Stomach (tissue), 9 donors: Measurements from ENCODE around the gene LTB4R2. TPM values are rescaled to one million over a fixed set of nuclear protein-coding genes. Genes with fewer than 3 reads are reported as not detected.

Experiments used
- DNase-seq, 2 donors: peaks; one replicate each; pipeline versions ENCODE4 v3.0.0 to v3.0.0-alpha.2; 2013 to 2019
- H3K27ac ChIP-seq, 5 donors: fragments of 200-600 bp in 4 of 5; sonication (generic) in 4 of 5; one replicate each; pipeline ENCODE4 v1.5.1; 2013 to 2019; ENCODE audit warnings: mild to moderate bottlenecking in 1 of 5, moderate library complexity in 1 of 5
- H3K27me3 ChIP-seq, 3 donors: fragments of 200-600 bp; sonication (generic); one replicate each; pipeline ENCODE4 v1.5.1; 2017 to 2019; ENCODE audit warnings: mixed run types in 1 of 3
- H3K36me3 ChIP-seq, 4 donors: fragments of 200-600 bp; sonication (generic); 1 replicate in 3 of 4; 2 replicates in 1 of 4; pipeline ENCODE4 v1.5.1; 2016 to 2019
- H3K4me1 ChIP-seq, 4 donors: fragments of 200-600 bp; sonication (generic); one replicate each; pipeline ENCODE4 v1.5.1; 2016 to 2019
- H3K4me3 ChIP-seq, 4 donors: fragments of 200-600 bp; sonication (generic) in 3 of 4; one replicate each; pipeline ENCODE4 v1.5.1; 2016 to 2019; ENCODE audit warnings: mild to moderate bottlenecking in 1 of 4
- H3K9me3 ChIP-seq, 4 donors: fragments of 200-600 bp; sonication (generic); one replicate each; pipeline ENCODE4 v1.5.1; 2016 to 2019
- CTCF ChIP-seq, 7 experiments: fragments of 450-650 bp in 4 of 7; fragments of 200-600 bp in 3 of 7; sonication (generic) in 3 of 7; IDR thresholded peaks; one replicate each; pipeline ENCODE4 v1.5.1; 2016 to 2019; ENCODE audit warnings: antibody characterized with exemption in 7 of 7, control low read depth in 2 of 7, mild to moderate bottlenecking in 1 of 7
- EP300 ChIP-seq: sonication (generic); formaldehyde crosslinking; IDR thresholded peaks from one replicate; pipeline ENCODE4 v1.6.1; 2017; ENCODE audit warnings: antibody characterized with exemption
- POLR2A ChIP-seq, 4 donors: fragments of 450-650 bp; IDR thresholded peaks; one replicate each; pipeline ENCODE4 v1.6.1; 2016; ENCODE audit warnings: antibody characterized with exemption in 4 of 4, control low read depth in 2 of 4, mild to moderate bottlenecking in 1 of 4, moderate library complexity in 1 of 4
- POLR2AphosphoS5 ChIP-seq, 3 donors: sonication (generic); formaldehyde crosslinking; IDR thresholded peaks; one replicate each; pipeline ENCODE4 v1.6.1; 2016; ENCODE audit warnings: antibody characterized with exemption in 3 of 3
- WGBS, 5 donors: extraction: QIAGEN DNeasy Blood & Tissue Kit in 3 of 5; methylation state at CpG; one replicate each; pipeline versions ENCODE4 v1.1.5 to v1.1.7; 2013 to 2018; 5-methylcytosine and 5-hydroxymethylcytosine counted together
- intact Hi-C: fragments of 100-400 bp; cut with DNase I; formaldehyde crosslinking; loops from one replicate; pipeline ENCODE4 v1.15.1; 2023; ENCODE audit warnings: low total_unique reads
- polyA plus RNA-seq, 3 donors: library from polyadenylated mRNA; stranded (reverse); fragments of 200-250 nt; gene quantifications; one replicate each; pipeline ENCODE4 v1.2.3, GENCODE V29; 2013
- total RNA-seq, 5 donors: library from RNA; depleted of rRNA; stranded (reverse); fragments of >200 nt; gene quantifications; one replicate each; pipeline versions ENCODE4 v1.1.0 to v1.2.3, GENCODE V29; 2014 to 2016
- donor health status: healthy with polysubstance abuse.
- donor health status: Bipolar disorder and iron deficiency.
- donor health status: healthy.

LTB4R2 gene
- total and polyA plus RNA-seq, 8 donors = 0.25 to 71.5 (median 11.0) TPM; not detected in 2

GRCh38 chr14:24261969-24262327 lies 48.0 kb upstream of the LTB4R2 start:
- H3K27me3 ChIP-seq = no peaks in the 10 kb centered on the region
- H3K36me3 ChIP-seq = peaks cover 9 to 53% (median 25%) of the 10 kb centered on the region in 4 donors
- no peaks in the 10 kb centered on the region for H3K9me3 ChIP-seq
- peaks cover 0 to 12% (median 6%) of the 10 kb centered on the region in 4 donors for H3K4me1 ChIP-seq
- H3K27ac ChIP-seq = no peak overlapping the region
- TF ChIP-seq POLR2AphosphoS5 (IDR thresholded peaks at IDR 0.05) (no peak), POLR2A (IDR thresholded peaks at IDR 0.05) (no peak), EP300 (no peak), CTCF (IDR thresholded peaks at IDR 0.05) (no peak)
- no peak overlapping the region for H3K4me3 ChIP-seq
- 89 to 92% (median 91%) methylated on average over 6 to 19 of the region's 19 CpGs for WGBS, 5 donors
- DNase-seq = no peak
- intact Hi-C loops = no loop called here

- H3K27me3 ChIP-seq = no peaks in the 10 kb centered on the region
- no peaks in the 10 kb centered on the region for H3K9me3 ChIP-seq
- H3K4me3 ChIP-seq = no peak within 1 kb of the TSS
- TF ChIP-seq POLR2A (IDR thresholded peaks at IDR 0.05) = no peak
- no peak for TF ChIP-seq EP300
- TF ChIP-seq CTCF (IDR thresholded peaks at IDR 0.05) = no peak
- no peak for TF ChIP-seq POLR2AphosphoS5 (IDR thresholded peaks at IDR 0.05)
- WGBS, 5 donors = 71 to 84% (median 82%) methylated on average over 9 to 14 of the region's 14 CpGs
- peaks cover 0 to 12% (median 6%) of the 10 kb centered on the region in 4 donors for H3K4me1 ChIP-seq
- DNase-seq = no peak
- intact Hi-C loops = no loop called here
- peaks cover 21 to 63% (median 36%) of the 10 kb centered on the region in 4 donors for H3K36me3 ChIP-seq
- H3K27ac ChIP-seq = no peak within 1 kb of the TSS
These were observed 46.9 kb upstream of the LTB4R2 start, which contains the start of gene TGM1 for GRCh38 chr14:24262821-24263733. Gene TGM1 (minus strand): TSS chr14:24263177. CDS start chr14:24262352, 825 bp downstream.

- Histone ChIP-seq H3K27me3 (no peaks in the 10 kb centered on the region), H3K9me3 (no peaks in the 10 kb centered on the region), H3K27ac (no peak overlapping the region), H3K4me1 (peaks cover 0 to 9% (median 6%) of the 10 kb centered on the region in 4 donors), H3K36me3 (peaks cover 28 to 66% (median 44%) of the 10 kb centered on the region in 4 donors), H3K4me3 (no peak overlapping the region)
- intact Hi-C loops = no loop called here
- WGBS, 5 donors = 63 to 83% (median 71%) methylated on average over 6 of the region's 6 CpGs
- TF ChIP-seq POLR2AphosphoS5 (IDR thresholded peaks at IDR 0.05) (no peak), EP300 (no peak), POLR2A (IDR thresholded peaks at IDR 0.05) (no peak), CTCF (IDR thresholded peaks at IDR 0.05) (no peak)
- no peak for DNase-seq
These were observed 46.1 kb upstream of the LTB4R2 start for GRCh38 chr14:24263848-24264247.

GRCh38 chr14:24264298-24264697 lies 45.6 kb upstream of the LTB4R2 start:
- peaks cover 0 to 5% (median 2%) of the 10 kb centered on the region in 4 donors for H3K4me1 ChIP-seq
- DNase-seq = peak in 1 of 2 donors; percentile 59
- H3K36me3 ChIP-seq = peaks cover 30 to 70% (median 48%) of the 10 kb centered on the region in 4 donors
- no peak overlapping the region for H3K27ac ChIP-seq
- no peaks in the 10 kb centered on the region for H3K27me3 ChIP-seq
- 69 to 79% (median 77%) methylated on average over 6 of the region's 6 CpGs for WGBS, 5 donors
- no peaks in the 10 kb centered on the region for H3K9me3 ChIP-seq
- TF ChIP-seq POLR2AphosphoS5 (IDR thresholded peaks at IDR 0.05) (no peak), POLR2A (IDR thresholded peaks at IDR 0.05) (no peak), EP300 (no peak), CTCF (IDR thresholded peaks at IDR 0.05) (no peak)
- intact Hi-C loops = no loop called here
- no peak overlapping the region for H3K4me3 ChIP-seq
